Measurements from ENCODE around the gene BRIP1. TPM values are rescaled to one million over a fixed set of nuclear protein-coding genes. Genes with fewer than 3 reads are reported as not detected.

Gene BRIP1
- total RNA-seq = 1 to 10 TPM in 2 of 3 donors, under 1 TPM in 1; 0.89 to 7.4 (median 3.2) TPM
- long read RNA-seq, donor 1 = 0 reads
- long read RNA-seq, donor 2, partial matches to known transcripts = 1 of 1 reads
- long read RNA-seq, donor 2, other reads (novel, unspliced or antisense) = 0 of 1 reads

DNA sequence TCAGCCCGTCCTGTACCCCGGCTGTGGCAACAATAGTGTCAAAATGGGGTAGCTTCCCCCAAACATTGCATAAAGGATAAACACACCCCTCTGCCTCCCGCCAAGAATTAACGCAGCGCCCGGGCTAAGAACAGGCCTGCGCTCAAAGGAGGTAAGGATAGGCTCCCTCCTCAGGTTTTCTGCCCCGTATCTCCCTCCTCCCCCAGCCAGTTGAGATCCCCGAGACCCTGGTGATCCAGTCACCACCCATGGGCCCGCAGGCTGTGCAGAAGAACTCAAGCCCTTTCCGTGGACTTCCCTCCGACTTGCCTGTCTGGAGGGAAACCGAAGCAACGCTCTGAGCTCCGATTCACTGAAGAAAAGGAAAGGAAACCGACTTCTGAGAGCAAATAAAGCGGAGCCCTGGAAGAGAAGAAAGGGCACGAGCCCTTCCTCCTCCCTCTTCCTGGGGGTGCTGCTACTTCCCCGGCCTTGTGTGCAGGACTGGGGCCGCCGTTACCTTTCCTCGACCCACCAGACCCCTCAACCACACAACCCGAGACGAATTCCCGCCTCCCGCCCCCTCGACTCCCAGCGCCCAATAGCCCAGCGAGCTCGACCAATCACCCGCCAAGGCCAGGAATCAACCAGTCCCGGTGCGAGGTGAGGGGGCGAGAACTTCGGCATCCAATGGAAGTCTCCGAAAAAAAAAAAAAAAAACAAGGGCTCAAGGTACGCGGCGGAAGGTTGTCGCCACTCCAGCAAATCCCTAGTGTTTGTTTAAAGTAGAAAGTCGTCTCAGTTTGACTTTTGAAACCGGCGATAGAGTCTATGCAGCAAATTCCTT is at the start of gene BRIP1:
TSS of gene BRIP1 (minus strand) at position 554 of the 826 bp plus-strand sequence. CDS start 1,989 bp downstream, outside the sequence.
- Histone ChIP-seq H3K4me3 (peak within 1 kb of the TSS; percentile 52), H3K4me1 (ENCODE audit: low read depth) (peaks cover 5% of the 10 kb centered on the region), H3K9me3 (no peaks in the 10 kb centered on the region), H3K36me3 (ENCODE audit: low read depth) (no peaks in the 10 kb centered on the region)
- peak; percentile 91 to 94 (median 92) for DNase-seq
- TF ChIP-seq, protein P1, sequence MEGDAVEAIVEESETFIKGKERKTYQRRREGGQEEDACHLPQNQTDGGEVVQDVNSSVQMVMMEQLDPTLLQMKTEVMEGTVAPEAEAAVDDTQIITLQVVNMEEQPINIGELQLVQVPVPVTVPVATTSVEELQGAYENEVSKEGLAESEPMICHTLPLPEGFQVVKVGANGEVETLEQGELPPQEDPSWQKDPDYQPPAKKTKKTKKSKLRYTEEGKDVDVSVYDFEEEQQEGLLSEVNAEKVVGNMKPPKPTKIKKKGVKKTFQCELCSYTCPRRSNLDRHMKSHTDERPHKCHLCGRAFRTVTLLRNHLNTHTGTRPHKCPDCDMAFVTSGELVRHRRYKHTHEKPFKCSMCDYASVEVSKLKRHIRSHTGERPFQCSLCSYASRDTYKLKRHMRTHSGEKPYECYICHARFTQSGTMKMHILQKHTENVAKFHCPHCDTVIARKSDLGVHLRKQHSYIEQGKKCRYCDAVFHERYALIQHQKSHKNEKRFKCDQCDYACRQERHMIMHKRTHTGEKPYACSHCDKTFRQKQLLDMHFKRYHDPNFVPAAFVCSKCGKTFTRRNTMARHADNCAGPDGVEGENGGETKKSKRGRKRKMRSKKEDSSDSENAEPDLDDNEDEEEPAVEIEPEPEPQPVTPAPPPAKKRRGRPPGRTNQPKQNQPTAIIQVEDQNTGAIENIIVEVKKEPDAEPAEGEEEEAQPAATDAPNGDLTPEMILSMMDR (IDR thresholded peaks at IDR 0.05) = no peak
- ATAC-seq = peak; percentile 99
- intact Hi-C loops (cut with DNase I, micrococcal nuclease) = no loop called here

DNA sequence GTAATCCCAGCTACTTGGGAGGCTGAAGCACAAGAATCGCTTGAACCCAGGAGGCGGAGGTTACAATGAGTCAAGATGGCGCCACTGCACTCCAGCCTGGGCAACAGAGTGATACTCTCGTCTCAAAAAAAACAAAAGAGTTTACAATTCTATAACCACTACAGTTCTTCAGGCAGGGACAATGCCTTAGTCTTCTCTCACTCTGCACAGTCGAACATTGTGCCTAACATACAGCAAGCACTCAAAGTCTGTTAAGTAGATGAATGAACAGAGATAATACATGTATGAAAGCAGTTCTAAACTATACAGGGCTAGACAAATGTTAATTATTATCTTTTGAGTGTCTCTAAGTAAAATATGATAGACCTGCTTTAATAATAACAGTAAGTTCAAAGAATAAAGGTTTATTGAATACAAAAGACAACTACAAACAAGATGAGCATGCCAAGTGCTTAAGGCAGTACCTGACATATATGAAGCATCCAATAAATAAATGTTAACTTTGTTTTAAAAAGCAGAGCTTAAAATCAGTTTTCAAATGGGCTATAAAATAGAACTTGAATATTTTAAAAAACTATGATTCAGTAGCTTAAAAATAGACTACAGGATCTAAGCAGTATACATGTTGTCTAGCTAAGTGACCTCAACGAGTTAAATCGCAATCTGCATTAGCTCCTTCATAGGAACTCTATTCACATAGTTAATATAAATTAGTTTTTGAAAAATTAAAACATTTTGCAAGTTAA is 45.1 kb upstream of the BRIP1 start:
- DNase-seq (no peak), ATAC-seq (no peak)
- Histone ChIP-seq H3K36me3 (ENCODE audit: low read depth) (no peaks in the 10 kb centered on the region), H3K9me3 (no peaks in the 10 kb centered on the region), H3K4me1 (ENCODE audit: low read depth) (no peaks in the 10 kb centered on the region), H3K4me3 (no peak overlapping the region)
- TF ChIP-seq, protein P1 (IDR thresholded peaks at IDR 0.05) = no peak
- intact Hi-C loops (cut with DNase I, micrococcal nuclease) = no loop called here

DNA sequence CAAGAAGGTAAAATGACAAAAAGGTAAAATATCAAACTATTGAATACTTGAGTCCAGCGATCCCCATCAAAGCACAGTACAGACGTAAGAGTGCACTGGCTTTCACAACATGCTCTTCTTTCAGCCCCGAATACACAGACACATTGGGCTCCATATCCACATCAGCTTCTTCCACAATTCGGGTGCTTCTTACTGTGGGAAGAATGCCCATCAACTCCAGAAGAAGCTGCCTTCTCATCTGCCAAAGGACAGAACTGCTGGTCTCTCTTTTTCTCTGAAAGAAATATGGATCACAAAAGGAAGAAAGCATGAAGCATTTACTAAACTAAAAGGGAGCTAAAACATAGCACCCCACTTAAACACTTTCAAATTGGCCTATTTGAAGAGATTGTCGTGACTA is 44.0 kb upstream of the BRIP1 start:
- no peaks in the 10 kb centered on the region for H3K9me3 ChIP-seq
- no peaks in the 10 kb centered on the region for H3K36me3 ChIP-seq (ENCODE audit: low read depth)
- TF ChIP-seq, protein P1 (IDR thresholded peaks at IDR 0.05) = no peak
- no peak for DNase-seq
- intact Hi-C loops (cut with DNase I, micrococcal nuclease) = no loop called here
- no peaks in the 10 kb centered on the region for H3K4me1 ChIP-seq (ENCODE audit: low read depth)
- ATAC-seq = no peak
- H3K4me3 ChIP-seq = no peak overlapping the region

DNA sequence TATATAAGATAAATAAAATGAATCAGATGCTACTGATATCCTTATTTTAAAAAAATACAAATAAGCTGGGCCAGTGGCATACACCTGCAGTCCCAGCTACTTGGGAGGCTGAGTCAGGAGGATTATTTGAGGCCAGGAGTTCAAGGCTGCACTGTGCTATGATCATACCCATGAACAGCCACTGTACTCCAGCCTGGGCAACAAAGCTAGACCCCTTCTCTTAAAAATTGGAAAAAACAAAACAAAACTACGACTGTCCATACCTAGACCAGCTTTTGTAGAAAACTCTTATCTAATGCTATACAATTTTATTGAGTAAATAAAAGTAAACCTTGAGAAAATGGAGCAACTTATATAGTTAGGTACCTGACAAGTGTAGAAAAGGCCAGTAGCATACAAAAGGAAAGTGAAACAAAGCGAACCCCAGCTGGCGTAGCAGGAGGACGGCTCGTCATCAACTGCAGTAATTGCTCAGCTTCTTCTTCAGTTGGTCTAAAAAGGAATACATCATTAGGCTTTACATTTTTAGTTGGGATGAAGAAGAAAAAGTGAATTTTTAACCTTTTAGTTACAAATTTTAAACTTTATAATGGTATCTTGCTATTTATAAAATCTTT is 40.9 kb upstream of the BRIP1 start:
- TF ChIP-seq, protein P1 (IDR thresholded peaks at IDR 0.05) = no peak

DNA sequence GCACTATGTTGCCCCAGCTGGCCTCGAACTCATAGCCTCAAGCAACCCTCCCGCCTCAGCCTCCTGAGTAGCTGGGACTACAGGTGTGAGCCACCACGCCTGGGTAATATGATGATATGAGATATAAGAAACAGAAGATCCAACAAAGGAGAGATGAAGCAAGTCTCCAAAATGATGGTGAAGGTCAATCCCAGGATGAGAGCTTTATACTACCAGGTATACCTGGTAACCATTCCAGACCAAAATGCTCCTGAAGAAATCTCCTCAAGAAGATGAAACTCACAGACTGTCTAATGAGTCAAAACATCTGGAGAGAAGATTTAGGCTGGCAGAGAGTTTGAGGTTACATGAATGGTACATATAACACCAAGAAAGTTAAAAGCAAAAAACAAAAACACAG is 39.9 kb upstream of the BRIP1 start:
- Histone ChIP-seq H3K9me3 (no peaks in the 10 kb centered on the region), H3K36me3 (ENCODE audit: low read depth) (no peaks in the 10 kb centered on the region), H3K4me3 (no peak overlapping the region), H3K4me1 (ENCODE audit: low read depth) (no peaks in the 10 kb centered on the region)
- TF ChIP-seq, protein P1 (IDR thresholded peaks at IDR 0.05) = no peak
- intact Hi-C loops (cut with DNase I, micrococcal nuclease) = no loop called here
- ATAC-seq = no peak
- DNase-seq = no peak

More for the DNA sequence above, 40.9 kb upstream of the BRIP1 start:
- no peak overlapping the region for H3K4me3 ChIP-seq
- no peaks in the 10 kb centered on the region for H3K4me1 ChIP-seq (ENCODE audit: low read depth)
- DNase-seq (peak in 1 of 3 donors; percentile 14), ATAC-seq (peak; percentile 64)
- H3K9me3 ChIP-seq = no peaks in the 10 kb centered on the region
- intact Hi-C loops (cut with DNase I, micrococcal nuclease) = no loop called here
- no peaks in the 10 kb centered on the region for H3K36me3 ChIP-seq (ENCODE audit: low read depth)

Data from mucosa of descending colon (tissue), 3 donors.